HG02884 (cell line): Measurements from ENCODE around the gene MYADML2.
"Not testable (repeated sequence)": the region's sequence is repeated elsewhere in the genome, so short reads cannot be mapped to it uniquely, and the experiment has no call there.

ENCODE experiments used
- ATAC-seq: cut with Tn5 transposase; IDR thresholded peaks from one replicate; pipeline ENCODE4 v1.9.1; 2021; ENCODE audit warnings: mild to moderate bottlenecking, moderate library complexity; ENCODE audit not compliant: unreplicated experiment

Gene MYADML2, protein sequence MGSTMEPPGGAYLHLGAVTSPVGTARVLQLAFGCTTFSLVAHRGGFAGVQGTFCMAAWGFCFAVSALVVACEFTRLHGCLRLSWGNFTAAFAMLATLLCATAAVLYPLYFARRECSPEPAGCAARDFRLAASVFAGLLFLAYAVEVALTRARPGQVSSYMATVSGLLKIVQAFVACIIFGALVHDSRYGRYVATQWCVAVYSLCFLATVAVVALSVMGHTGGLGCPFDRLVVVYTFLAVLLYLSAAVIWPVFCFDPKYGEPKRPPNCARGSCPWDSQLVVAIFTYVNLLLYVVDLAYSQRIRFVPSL

DNA sequence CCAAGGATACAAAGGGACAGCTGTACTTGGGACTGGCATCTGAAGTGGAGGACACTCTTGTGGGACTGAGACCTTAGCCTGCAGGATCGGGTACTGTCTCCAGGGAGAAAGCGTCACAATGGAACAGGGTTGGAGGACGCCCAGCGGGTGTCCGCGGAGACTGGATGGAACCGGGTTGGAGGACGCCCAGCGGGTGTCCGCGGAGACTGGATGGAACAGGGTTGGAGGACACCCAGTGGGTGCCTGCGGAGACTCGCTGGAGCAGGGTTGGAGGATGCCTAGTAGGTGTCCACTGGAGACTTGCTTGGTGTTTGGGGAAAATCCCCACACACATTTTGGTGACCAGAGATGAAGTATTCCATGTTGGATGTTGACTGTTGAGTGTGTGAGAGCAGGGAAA lies at the start of gene MYADML2:
MYADML2 (minus strand) TSS at position 45 of the 400 bp plus-strand sequence. CDS start 5,492 bp downstream, outside the sequence.
- no peak for ATAC-seq

DNA sequence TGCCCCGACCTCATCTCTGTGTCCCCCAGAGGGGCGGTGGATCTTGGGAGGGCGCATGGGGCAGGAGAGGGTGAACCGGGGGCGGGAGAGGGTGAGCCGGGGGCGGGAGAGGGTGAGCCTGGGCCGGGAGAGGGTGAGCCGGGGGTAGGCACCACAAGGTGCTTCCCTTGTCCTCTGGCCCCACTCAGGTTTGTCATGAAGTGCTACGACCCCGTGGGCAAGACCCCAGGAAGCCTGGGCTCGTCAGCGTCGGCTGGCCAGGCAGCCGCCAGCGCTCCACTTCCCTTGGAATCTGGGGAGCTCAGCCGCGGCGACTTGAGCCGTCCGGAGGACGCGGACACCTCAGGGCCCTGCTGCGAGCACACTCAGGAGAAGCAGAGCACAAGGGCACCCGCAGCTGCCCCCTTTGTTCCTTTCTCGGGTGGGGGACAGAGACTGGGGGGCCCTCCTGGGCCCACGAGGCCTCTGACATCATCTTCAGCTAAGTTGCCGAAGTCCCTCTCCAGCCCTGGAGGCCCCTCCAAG lies 49.3 kb upstream of the MYADML2 start:
- no peak for ATAC-seq

DNA sequence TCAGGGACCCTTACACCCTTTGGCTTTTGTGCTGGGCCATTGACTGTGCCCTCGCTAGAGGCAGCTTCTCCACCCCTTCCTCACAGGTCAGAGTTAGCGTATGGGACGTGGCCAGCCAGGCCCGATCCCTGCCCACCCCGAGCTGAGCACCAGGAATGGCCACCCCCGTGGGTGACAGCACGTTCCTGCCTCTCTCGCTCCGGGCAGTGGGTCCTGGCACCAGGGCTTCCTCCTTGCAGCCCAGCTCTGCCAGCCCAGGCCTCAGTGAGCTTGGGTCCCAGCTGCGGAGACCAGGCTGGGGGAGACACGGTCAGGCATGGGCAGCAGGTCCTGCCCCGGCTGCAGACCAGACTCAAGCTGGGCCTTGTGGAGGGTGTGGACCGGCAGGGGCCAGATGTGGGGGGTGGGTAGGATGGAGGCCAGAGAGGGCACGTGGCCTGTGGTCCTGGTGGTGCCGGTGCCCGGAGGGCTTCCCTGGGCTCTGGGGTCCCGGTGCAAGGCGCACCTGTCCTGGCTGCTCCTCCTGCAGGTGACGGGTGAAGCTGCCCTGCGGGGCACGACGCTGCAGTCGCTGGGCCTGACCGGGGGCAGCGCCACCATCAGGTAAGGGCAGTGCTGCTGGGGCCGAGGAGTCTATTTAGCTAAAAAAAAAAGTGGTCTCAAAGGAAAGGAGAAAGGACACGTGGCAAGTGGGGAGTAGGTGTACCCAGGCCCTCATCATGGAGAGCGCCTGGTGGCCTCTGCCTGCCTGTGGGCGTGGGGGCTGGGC lies 48.6 kb upstream of the MYADML2 start:
- no peak for ATAC-seq

DNA sequence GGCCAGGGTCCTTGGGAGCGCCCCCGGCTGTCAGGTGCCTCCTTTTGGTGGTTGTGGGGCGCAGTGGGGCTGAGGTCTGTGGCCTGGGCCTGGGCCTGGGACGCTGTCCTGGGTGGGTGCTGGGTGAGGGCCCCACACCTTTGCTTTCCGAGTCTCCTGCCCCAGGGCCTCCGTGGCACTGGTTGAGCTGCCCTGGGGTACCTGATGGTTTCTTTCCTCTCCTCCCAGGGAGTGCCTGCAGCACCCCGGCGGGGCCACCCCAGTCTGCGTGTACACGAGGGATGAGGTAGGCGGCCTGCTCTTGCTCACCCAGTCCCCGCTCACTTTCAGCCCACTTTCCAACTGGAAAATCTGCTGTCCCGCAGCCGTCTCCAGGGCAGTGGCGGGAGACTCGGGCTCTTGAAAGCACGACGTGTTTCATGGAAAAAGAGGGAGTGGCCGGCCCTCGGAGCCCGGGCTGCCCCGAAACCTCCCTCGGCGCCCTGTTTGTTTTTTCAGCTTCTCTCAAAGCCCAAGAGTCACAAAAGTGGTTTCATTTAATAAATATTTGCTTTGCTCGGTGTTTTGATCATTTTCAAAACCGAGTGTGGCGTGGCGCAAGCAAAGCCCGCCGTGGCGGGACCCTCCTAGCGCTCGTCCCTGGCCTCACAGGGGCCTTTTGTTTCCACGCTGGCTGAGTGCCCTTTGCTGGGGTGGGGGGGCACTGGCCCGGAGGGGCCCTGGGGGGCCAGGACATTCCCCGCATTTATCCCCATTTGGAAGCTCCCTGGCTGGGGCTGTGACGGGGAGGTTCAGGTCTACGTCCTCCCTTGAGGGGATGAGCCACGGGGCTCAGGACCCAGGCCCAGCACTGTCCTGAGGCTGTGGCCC lies 47.8 kb upstream of the MYADML2 start:
- ATAC-seq = no peak

DNA sequence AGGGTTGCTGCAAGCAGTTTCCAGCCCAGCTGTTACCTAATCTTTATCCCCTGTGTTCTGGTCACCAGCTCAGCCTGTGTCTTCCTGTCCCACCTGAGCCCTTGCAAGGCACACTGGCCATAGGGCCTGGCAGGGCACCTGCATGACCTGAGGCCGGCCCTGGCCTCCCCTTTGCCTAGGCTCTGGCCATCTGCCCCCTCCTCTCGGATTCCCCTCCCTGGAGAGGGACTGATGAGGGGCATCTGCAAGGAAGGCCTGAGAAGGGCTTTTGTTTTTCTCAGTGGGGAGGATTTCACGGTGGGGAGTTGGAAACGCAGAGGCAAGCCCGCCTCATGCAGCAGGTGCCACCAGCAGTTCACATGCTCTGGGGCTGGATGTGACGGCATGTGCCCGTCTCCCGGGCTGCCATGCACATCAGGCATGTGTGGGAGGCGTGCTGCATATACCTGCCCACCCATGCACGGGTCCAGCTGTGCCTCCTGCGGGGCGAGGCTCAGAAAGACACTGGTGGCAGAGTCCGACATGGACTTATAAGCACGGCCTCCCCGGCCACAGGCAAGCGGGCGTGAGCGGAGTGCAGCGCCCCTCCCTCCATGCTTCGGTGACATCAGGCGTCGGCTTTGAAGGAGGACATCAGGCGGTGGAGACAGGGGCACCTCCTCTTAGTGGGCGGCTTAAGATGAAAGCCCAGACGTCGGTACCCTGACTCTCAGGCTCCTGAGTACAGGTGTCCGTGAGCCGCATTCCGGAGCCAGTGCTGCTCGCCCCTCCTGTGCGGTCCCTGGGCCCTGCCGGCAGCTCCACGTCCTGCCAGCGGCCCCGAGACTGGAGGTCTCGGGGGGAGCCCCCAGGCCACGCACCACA lies 46.9 kb upstream of the MYADML2 start:
- no peak for ATAC-seq

DNA sequence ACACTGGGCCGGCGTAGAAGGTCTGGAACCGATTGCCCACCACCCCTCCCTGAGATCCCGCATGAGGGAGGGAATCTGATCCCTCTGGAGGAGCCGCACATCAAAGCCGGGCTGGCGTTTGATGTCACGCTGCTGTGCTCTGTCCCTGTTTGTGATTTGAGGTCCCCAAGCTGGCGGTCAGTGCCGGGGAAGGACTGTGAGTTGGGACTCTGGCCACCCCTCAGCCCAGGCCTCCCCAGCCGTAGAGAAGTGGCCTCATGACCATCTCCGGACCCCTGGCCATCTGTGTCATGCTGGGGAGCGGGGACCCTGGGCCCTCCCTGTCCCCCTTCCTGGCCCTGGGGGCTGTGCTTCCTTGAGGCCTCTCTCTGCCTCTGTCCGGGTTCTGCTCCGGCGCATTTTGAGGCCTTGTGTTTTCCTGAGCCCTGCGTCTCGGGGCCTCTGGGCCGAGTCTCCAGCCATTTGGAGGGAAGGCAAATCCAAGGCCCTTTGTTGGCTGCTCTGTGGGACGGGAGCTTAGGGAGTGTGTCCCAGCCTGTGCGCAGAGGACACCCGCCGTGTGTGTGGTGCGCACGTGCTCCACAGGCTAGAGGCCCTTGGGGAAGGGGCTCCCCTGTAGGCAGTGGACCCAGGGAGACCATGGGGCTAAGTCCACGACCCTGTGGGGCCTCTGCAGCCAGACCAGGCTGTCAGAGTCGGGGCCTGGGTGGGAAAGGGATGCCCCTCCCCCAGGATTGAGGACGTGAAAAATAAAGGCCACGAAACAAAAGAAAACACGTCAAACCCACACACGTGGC lies 45.5 kb upstream of the MYADML2 start:
- no peak for ATAC-seq

DNA sequence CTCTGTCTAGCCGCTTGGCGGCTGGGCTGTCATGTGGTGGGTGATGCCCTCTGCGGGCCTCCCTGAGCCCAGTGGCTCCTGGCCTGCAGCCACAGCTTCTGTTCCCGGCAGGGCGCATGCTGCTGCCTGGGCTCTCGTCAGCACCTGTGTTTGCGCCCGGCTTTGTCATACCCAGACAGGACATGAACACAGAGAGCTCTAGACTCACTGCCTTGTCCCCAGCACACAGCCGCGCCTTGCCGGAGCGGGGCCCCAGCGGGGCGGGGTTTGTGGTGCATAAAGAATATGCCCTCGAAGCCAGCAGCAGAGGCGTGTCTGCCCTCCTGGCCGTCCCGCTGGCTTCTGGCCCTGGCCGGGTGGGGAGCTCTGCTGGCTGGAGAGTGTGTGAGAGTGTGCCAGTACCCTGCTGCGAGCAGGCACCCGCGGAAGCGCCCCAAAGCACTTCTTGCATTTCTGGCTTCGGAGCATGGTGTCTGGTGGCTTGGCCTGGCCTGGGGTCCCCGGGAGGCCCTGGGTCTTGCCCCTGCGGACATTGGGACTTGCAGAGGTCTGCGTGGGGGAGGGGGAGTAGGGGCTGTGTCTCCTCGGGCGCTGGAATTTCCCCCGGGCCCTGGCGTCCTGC lies 44.8 kb upstream of the MYADML2 start:
- ATAC-seq = no peak

DNA sequence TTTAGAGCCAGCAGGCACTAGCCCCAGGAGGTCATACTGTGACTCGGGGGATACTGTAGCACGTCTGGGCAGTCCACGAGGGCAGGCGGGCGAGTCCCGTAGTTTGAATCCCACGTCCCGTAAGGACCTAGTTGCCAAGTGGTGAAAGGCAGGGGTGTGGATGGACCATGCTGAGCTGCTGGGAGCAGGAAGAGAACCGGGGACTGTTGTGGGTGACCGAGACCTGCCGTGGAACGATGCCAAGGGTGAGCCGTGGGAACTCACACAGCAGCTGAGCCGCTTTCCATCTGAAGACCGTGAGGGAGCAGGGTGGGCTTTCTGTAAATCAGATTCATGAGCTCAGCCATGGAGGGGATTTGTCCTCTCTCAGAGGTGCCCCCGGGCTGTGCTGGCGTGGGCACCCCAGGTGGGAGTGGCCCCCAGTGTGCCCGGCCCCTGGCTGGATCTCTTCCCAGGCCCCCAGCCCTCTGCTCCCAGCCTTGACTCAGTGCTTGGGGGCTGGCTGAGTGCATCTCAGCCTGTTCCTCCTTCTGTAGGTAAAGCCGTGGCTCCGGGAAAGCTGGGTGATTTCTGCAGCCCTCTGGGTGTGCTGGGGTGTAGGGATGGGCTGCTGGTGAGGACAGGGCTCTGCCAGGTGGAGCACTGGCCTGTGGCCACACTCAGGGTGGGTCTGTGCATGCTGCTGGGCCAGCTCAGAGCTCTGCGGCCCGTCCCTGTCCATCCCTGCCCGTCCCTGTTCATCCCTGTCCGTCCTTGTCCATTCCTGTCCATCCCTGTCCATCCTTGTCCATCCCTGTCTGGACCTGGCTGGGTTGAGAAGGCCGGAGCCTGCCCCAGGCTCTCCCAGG lies 44.0 kb upstream of the MYADML2 start:
- no peak for ATAC-seq

DNA sequence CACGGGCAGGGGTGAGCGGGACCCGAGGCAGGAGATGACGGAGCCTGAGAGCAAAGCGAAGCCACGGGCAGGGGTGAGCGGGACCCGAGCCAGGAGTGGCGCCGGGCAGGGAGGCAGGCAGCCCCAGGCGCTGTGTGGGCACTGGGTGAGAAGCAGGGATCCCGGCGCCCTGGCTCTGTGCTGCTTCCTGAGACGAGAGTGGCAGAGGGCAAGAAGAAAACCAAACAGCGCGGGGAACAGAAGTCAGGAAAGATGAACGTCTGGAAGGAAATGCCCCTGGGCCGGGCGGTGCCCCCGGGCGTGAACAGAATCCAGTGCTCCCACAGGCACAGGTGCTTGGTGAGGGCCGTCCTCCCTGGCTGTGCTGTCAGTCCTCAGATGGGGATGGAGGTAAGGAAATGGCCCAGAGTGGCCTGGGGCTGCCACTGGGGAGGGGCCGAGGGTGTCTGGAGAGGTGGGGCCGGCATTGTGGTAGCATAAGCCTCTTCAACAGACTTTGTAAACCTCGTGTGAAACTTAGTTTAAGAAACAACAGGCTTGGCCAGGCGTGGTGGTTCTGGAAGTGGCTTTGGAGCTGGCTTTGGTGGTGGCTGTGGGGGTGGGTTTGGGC lies 40.2 kb upstream of the MYADML2 start:
- no peak for ATAC-seq

DNA sequence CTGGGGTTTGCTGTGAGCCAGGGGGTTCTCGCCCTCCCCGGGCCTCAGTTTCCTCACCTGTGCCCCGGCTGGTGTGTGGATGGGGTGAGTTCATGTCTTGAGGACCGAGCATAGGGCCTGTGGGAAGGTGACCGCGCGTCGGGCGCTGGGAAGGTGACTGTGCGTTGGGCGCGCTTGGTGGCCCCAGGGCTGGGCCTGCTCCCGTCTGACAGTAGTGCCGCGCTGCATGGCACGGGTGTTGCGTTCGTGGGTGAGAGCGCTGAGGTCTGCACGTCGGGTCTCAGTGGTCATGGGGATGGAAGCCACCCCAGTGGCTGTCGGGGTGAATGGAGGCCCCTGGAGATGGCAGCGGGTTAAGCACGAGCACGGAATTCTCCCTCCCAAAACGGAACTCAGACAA lies 39.6 kb upstream of the MYADML2 start:
- no peak for ATAC-seq

DNA sequence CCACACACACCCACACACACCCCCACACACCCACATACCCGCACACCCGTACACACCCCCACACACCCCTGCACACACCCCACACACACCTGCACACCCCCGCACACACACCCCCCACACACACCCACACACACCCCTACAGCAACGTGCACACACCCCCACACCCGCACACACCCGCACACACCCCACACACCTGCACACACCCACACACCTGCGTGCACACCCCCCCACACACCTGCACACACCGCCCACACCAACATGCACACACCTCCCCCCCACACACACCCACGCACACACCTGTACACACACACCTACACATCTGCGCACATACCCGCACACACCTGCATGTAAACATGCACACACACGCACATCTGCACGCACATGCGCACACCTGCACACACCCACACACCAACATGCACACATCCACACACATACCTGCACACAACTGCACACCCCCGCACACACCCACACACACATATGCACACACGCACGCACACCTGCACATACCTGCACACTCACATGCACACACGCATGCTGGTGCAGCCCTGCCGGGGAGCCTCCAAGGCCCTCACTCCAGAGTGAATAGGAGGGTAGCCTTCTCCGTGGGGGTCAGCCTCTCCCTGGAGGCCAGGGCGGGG lies 37.9 kb upstream of the MYADML2 start:
- no peak for ATAC-seq

DNA sequence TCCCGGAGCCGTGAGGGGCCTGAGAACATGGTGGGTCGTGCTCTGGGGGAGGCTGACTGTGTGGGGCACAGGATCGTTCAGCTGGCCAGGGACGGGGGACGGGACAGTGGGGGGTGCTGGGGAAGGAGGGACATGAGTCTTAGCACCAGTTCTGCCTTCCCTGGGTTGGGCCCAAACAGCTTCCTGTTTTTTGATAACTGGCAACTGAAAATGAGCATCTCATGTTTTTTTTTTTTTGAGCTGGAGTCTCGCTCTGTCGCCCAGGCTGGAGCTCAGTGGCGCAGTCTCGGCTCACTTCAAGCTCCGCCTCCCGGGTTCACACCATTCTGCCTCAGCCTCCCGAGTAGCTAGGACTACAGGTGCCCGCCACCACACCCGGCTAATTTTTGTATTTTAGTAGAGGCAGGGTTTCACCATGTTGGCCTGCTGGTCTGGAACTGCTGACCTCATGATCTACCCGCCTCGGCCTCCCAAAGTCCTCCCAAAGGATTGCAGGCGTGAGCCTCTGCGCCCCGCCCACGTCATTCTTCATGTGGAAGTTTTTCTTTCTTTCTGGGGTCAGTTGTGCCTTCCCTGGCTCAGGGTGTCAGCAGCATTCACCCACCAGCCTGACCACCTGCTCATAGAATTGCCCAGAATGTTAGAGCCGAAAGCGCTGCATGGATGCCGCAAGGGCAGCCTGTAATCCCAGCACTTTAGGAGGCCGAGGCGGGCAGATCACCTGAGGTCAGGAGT lies 36.8 kb upstream of the MYADML2 start:
- no peak for ATAC-seq

DNA sequence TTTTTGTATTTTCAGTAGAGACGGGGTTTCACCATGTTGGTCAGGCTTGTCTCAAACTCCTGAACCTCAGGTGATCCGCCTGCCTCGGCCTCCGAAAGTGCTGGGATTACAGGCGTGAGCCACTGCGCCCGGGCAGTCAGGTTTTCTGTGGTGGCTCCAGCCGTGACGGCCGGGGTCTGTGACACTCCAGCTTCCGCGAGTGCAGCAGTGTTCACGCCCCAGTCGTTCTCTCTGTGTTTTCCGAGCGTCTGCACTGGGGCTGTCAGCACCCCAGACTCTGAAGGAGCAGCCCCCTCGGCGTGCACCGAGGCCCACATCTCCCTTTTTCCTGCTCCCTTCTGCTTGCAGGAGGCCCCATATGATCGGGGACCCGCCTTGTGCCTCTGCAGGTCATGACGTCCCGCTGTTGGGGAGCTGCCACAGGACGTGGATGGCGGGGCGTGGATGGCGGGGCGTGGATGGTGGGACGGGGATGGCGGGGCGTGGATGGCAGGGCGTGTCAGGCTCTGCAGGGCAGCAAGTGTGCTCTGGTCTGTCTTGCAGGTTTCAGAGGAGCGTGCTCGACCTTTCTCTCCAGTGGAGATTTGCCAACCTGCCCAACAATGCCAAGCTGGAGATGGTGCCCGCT lies 36.1 kb upstream of the MYADML2 start:
- no peak for ATAC-seq

DNA sequence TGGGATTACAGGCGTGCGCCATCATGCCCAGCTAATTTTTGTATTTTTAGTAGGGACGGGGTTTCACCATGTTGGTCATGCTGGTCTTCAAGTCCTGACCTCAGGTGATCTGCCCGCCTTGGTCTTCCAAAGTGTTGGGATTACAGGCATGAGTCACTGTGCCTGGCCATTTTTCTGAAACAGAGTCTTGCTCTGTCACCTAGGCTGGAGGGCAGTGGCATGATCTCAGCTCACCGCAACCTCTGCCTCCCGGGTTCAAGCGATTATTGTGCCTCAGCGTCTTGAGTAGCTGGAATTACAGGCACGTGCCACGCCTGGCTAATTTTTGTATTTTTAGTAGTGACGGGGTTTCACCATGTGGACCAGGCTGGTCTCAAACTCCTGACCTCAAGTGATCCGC lies 34.5 kb upstream of the MYADML2 start:
- not testable (repeated sequence) for ATAC-seq

DNA sequence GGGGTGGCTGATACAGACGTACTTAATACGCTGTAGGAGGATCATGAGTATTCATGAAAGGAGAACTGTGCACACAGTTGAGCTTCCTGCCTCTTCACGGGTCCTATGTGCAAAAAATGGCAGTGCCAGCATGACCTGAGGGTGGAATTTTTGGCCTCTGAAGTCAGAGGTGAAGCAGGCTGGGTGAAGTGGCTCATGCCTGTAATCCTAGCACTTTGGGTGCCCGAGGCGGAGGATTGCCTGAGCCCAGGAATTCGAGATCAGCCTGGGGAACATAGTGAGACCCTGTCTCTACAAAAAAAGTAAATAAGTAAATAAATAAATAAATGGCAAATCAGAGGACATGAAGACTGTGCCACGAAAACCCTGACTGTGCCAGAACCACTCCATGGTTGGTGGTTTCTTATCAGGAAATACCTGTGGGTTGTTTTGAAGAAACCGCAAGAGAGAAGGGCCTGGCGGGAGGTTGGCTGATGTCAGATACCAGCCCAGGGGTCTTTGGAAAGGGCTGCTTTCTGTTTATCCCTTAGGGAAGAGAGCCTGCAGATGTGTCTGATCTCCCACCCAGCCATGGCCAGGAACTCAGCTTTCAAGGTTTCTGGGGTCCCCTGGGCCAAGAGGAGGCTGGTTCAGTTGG lies 33.8 kb upstream of the MYADML2 start:
- ATAC-seq = no peak

DNA sequence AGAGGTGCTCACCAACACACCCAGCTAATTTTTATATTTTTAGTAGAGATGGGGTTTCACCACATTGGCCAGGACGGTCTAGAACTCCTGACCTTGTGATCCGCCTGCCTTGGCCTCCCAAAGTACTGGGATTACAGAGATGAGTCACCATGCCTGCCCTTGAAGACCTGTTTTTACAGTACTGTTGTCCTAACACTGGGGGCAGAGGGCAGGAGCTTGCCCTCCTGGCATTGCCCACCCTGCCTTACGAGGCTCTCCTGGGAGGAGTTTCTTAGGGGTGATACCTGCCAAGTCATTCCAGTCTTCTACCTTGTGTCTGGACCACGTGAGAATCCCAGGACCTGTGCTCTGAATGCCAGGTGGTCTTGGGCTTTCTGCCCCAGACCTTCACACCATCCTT lies 33.1 kb upstream of the MYADML2 start:
- ATAC-seq = no peak
